ENCODE results near the gene SNAPC3.

SNAPC3 gene

GRCh38 chr9:15484802-15485201 lies 62.1 kb downstream of the SNAPC3 start:
- H3K4me3 ChIP-seq (ENCODE audit: low read depth, low read length), result no peak overlapping the region
- peaks cover 43 to 76% of the 10 kb centered on the region in 2 experiments for H3K36me3 ChIP-seq (ENCODE audit: control insufficient read depth in 2 of 2, insufficient read depth in 1 of 2, low read length in 2 of 2)
- H3K27ac ChIP-seq (ENCODE audit: extremely low read depth, low read depth, low read length), result no peak overlapping the region
- CTCF ChIA-PET, result interaction anchor here (0.6 kb wide), 1 partner anchor 51 kb away, joined by 3 read pairs; no protein-coding TSS in a partner anchor
- no peaks in the 10 kb centered on the region for H3K4me1 ChIP-seq (ENCODE audit: control insufficient read depth, insufficient read depth, low read length)
- no peak for TF ChIP-seq ZBTB20 (tag by site-specific recombination; IDR thresholded peaks at IDR 0.05)
- no peak for TF ChIP-seq ZFP37 (tag by site-specific recombination; IDR thresholded peaks at IDR 0.05)
- TF ChIP-seq ZNF513 (tag by site-specific recombination; IDR thresholded peaks at IDR 0.05), result no peak
- no peak for TF ChIP-seq ZNF223 (tag by site-specific recombination; IDR thresholded peaks at IDR 0.05)
- no peak for TF ChIP-seq ZNF645 (tag by site-specific recombination; IDR thresholded peaks at IDR 0.05)
- TF ChIP-seq ZNF670 (tag by site-specific recombination; IDR thresholded peaks at IDR 0.05; ENCODE audit: low read depth), result no peak
- no peak for TF ChIP-seq ZNF132 (tag by site-specific recombination; IDR thresholded peaks at IDR 0.05; ENCODE audit: borderline replicate concordance)
- no peak for TF ChIP-seq SP3 (tag by site-specific recombination; IDR thresholded peaks at IDR 0.05)
- TF ChIP-seq ZNF48 (tag by site-specific recombination; IDR thresholded peaks at IDR 0.05), result no peak
- TF ChIP-seq ZNF473 (tag by site-specific recombination; IDR thresholded peaks at IDR 0.05), result no peak
- no peak for TF ChIP-seq ZNF169 (tag by site-specific recombination; IDR thresholded peaks at IDR 0.05)
- TF ChIP-seq ZNF704 (tag by site-specific recombination; IDR thresholded peaks at IDR 0.05), result no peak
- no peak for TF ChIP-seq MYNN (tag by site-specific recombination; IDR thresholded peaks at IDR 0.05; ENCODE audit: borderline replicate concordance)
- no peak for TF ChIP-seq ZNF404 (tag by site-specific recombination; IDR thresholded peaks at IDR 0.05)
- POLR2A ChIA-PET, result no interaction called here
- H3K9me3 ChIP-seq (ENCODE audit: control insufficient read depth, insufficient read depth, low read depth, low read length), result no peaks in the 10 kb centered on the region

- TF ChIP-seq ZNF654 (tag by site-specific recombination; IDR thresholded peaks at IDR 0.05; ENCODE audit: low read depth) (peak; percentile 10; the same call in 1 of the 2 replicates), KLF1 (tag by site-specific recombination; IDR thresholded peaks at IDR 0.05) (no peak), ZNF416 (tag by site-specific recombination; IDR thresholded peaks at IDR 0.05) (no peak), HOXC10 (CRISPR knock-in tag; IDR thresholded peaks at IDR 0.05) (no peak)
- no peaks in the 10 kb centered on the region for H3K4me1 ChIP-seq (ENCODE audit: control insufficient read depth, insufficient read depth, low read length)
- peaks cover 43 to 71% of the 10 kb centered on the region in 2 experiments for H3K36me3 ChIP-seq (ENCODE audit: control insufficient read depth in 2 of 2, insufficient read depth in 1 of 2, low read length in 2 of 2)
- POLR2A ChIA-PET, result no interaction called here
- H3K27ac ChIP-seq (ENCODE audit: extremely low read depth, low read depth, low read length), result no peak overlapping the region
- H3K4me3 ChIP-seq (ENCODE audit: low read depth, low read length), result no peak overlapping the region
- CTCF ChIA-PET, result interaction anchor here (0.6 kb wide), 1 partner anchor 144 kb away, joined by 3 read pairs; no protein-coding TSS in a partner anchor
- H3K9me3 ChIP-seq (ENCODE audit: control insufficient read depth, insufficient read depth, low read depth, low read length), result no peaks in the 10 kb centered on the region
These were observed 63.4 kb downstream of the SNAPC3 start for GRCh38 chr9:15485836-15486666.

- no peaks in the 10 kb centered on the region for H3K4me1 ChIP-seq (ENCODE audit: control insufficient read depth, insufficient read depth, low read length)
- ChIA-PET CTCF (no interaction called here), POLR2A (no interaction called here)
- peaks cover 29 to 62% of the 10 kb centered on the region in 2 experiments for H3K36me3 ChIP-seq (ENCODE audit: control insufficient read depth in 2 of 2, insufficient read depth in 1 of 2, low read length in 2 of 2)
- no peak overlapping the region for H3K4me3 ChIP-seq (ENCODE audit: low read depth, low read length)
- no peak overlapping the region for H3K27ac ChIP-seq (ENCODE audit: extremely low read depth, low read depth, low read length)
- H3K9me3 ChIP-seq (ENCODE audit: control insufficient read depth, insufficient read depth, low read depth, low read length), result no peaks in the 10 kb centered on the region
- TF ChIP-seq KLF8 (tag by site-specific recombination; IDR thresholded peaks at IDR 0.05) (no peak), ZNF302 (tag by site-specific recombination; IDR thresholded peaks at IDR 0.05; ENCODE audit: low read depth) (no peak), ZNF585B (tag by site-specific recombination; IDR thresholded peaks at IDR 0.05) (no peak), ZNF792 (tag by site-specific recombination; IDR thresholded peaks at IDR 0.05) (no peak), KLF7 (tag by site-specific recombination; IDR thresholded peaks at IDR 0.05; ENCODE audit: borderline replicate concordance) (no peak), ZNF624 (tag by site-specific recombination; IDR thresholded peaks at IDR 0.05) (no peak), MEIS1 (CRISPR knock-in tag; IDR thresholded peaks at IDR 0.05; ENCODE audit: borderline replicate concordance) (no peak), HOXD13 (CRISPR knock-in tag; IDR thresholded peaks at IDR 0.05; ENCODE audit: borderline replicate concordance) (no peak), CTCF (tag by site-specific recombination; IDR thresholded peaks at IDR 0.05) (no peak), ZFP3 (tag by site-specific recombination; IDR thresholded peaks at IDR 0.05; ENCODE audit: low read depth) (no peak), ZNF664 (tag by site-specific recombination; IDR thresholded peaks at IDR 0.05) (no peak)
These were observed 69.3 kb downstream of the SNAPC3 start for GRCh38 chr9:15491950-15492349.
